Measurements from ENCODE around the gene ALDH8A1. TPM values are rescaled to one million over a fixed set of nuclear protein-coding genes. Genes with fewer than 3 reads are reported as not detected.

The ALDH8A1 gene
- total RNA-seq, 1 donor from 2014 or later = 1.1 TPM

DNA sequence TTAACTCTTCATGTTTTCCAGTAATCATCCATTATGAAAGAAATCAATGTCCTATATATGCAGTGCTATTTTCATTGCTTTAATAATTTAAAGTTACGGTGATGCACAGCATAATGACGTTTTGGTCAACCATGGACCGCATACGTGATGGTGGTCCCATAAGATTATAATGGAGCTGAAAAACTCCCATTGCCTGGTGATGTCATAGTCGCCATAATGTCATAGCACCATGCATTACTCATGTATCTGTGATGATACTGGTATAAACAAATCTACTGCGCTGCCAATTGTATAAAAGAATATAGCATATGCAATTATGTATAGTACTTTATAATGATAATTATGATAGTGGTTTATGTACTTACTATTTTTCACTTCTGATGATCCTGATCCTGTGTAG, 42.3 kb upstream of the ALDH8A1 start:
- DNase-seq (ENCODE audit: low read depth) (no peak), FAIRE-seq (no peak)
- TF ChIP-seq, protein P1, sequence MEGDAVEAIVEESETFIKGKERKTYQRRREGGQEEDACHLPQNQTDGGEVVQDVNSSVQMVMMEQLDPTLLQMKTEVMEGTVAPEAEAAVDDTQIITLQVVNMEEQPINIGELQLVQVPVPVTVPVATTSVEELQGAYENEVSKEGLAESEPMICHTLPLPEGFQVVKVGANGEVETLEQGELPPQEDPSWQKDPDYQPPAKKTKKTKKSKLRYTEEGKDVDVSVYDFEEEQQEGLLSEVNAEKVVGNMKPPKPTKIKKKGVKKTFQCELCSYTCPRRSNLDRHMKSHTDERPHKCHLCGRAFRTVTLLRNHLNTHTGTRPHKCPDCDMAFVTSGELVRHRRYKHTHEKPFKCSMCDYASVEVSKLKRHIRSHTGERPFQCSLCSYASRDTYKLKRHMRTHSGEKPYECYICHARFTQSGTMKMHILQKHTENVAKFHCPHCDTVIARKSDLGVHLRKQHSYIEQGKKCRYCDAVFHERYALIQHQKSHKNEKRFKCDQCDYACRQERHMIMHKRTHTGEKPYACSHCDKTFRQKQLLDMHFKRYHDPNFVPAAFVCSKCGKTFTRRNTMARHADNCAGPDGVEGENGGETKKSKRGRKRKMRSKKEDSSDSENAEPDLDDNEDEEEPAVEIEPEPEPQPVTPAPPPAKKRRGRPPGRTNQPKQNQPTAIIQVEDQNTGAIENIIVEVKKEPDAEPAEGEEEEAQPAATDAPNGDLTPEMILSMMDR (IDR thresholded peaks at IDR 0.05; ENCODE audit: insufficient read depth, low read length, severe bottlenecking) = no peak
- Histone ChIP-seq H3K27me3 (ENCODE audit: control insufficient read depth, insufficient read depth, low read length) (no peaks in the 10 kb centered on the region), H3K36me3 (ENCODE audit: control insufficient read depth, insufficient read depth, low read length) (peaks cover 1% of the 10 kb centered on the region), H3K4me3 (ENCODE audit: low read depth, low read length) (no peak overlapping the region)

DNA sequence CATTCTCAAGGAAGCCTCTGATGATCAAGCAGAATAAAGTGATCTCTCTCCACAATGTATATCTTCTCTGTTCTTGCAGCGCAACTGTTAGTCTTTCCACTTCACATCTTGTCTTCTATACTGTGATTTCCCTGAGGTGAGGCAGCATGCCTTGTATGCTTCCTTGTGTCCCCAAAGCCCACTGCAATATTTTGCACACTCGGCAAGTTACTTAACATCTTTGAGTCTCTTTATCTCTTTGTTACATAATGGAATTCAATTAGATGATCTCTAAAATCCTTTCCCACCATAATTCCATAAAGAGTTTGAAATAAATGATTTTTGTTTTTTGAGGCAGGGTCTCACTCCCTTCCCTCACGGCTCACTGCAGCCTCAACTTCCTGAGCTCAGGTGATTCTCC, 40.4 kb upstream of the ALDH8A1 start:
- no peaks in the 10 kb centered on the region for H3K27me3 ChIP-seq (ENCODE audit: control insufficient read depth, insufficient read depth, low read length)
- H3K4me3 ChIP-seq (ENCODE audit: low read depth, low read length) = no peak overlapping the region
- TF ChIP-seq, protein P1 (IDR thresholded peaks at IDR 0.05; ENCODE audit: insufficient read depth, low read length, severe bottlenecking) = no peak
- H3K36me3 ChIP-seq (ENCODE audit: control insufficient read depth, insufficient read depth, low read length) = peaks cover 1% of the 10 kb centered on the region
- no peak for DNase-seq (ENCODE audit: low read depth)
- peak; percentile 7 for FAIRE-seq

DNA sequence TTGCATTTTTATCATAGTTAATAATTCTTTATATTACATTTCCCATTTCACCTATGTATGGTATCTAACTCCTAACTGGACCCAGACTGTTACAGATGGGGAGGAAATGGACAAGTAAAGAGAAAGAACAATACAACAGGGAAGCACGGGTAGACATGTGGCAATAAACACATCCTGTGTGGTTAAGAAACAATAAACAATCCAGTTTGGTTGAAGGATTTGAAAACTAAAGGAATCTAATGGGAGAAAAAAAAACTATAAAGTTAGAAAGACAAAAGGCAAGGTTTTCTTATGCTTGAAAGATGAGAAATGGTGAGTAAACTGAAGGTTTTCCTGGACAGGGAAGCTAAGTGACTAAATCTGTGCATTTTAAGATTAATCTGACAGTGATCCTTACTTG, 34.9 kb upstream of the ALDH8A1 start:
- Histone ChIP-seq H3K36me3 (ENCODE audit: control insufficient read depth, insufficient read depth, low read length) (peaks cover 1% of the 10 kb centered on the region), H3K4me3 (ENCODE audit: low read depth, low read length) (no peak overlapping the region), H3K27me3 (ENCODE audit: control insufficient read depth, insufficient read depth, low read length) (no peaks in the 10 kb centered on the region)
- FAIRE-seq = no peak
- DNase-seq (ENCODE audit: low read depth) = peak; percentile 24
- TF ChIP-seq, protein P1 (IDR thresholded peaks at IDR 0.05; ENCODE audit: insufficient read depth, low read length, severe bottlenecking) = no peak

DNA sequence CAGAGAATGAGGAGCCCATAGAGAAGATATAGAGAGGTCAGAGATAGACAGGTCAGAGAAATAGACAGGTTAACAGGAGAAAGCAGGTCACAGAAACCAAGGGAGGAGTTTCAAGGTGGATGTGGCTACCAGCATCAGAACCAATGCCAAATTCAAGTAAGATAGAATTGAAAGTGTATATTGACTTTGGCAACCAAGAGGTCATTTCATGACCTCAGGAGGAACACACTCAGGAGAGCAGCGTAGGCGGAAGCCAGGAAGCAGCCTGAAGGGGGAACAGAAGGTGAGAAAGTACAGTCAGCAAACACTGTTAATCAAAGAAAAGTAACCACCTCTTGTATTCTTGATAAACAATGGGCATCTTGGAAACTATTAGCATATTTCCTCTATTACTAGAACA, 33.9 kb upstream of the ALDH8A1 start:
- TF ChIP-seq, protein P1 (IDR thresholded peaks at IDR 0.05; ENCODE audit: insufficient read depth, low read length, severe bottlenecking) = no peak
- peaks cover 1% of the 10 kb centered on the region for H3K36me3 ChIP-seq (ENCODE audit: control insufficient read depth, insufficient read depth, low read length)
- DNase-seq (ENCODE audit: low read depth) (no peak), FAIRE-seq (no peak)
- H3K27me3 ChIP-seq (ENCODE audit: control insufficient read depth, insufficient read depth, low read length) = no peaks in the 10 kb centered on the region
- no peak overlapping the region for H3K4me3 ChIP-seq (ENCODE audit: low read depth, low read length)

DNA sequence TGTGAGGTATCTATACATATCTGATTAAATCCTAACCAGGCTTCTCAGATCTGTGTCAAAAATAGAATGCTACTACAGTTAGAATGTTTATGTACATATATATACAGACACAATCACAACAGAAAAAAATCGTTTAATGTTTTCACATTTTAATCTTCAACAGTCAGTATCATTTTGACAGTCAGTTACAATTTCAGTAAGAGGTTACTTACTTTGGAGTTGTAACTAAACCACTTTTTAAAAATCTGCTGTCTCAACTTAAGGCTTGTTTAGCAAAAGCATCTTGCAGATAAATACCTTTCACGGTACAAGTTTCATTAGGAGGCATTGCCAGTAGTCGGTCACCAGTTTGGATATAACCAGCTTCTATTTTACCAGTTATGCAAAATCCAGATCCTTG, 32.3 kb upstream of the ALDH8A1 start:
- DNase-seq (ENCODE audit: low read depth) (no peak), FAIRE-seq (no peak)
- H3K36me3 ChIP-seq (ENCODE audit: control insufficient read depth, insufficient read depth, low read length) = peaks cover 1% of the 10 kb centered on the region
- H3K27me3 ChIP-seq (ENCODE audit: control insufficient read depth, insufficient read depth, low read length) = no peaks in the 10 kb centered on the region
- no peak overlapping the region for H3K4me3 ChIP-seq (ENCODE audit: low read depth, low read length)
- TF ChIP-seq, protein P1 (IDR thresholded peaks at IDR 0.05; ENCODE audit: insufficient read depth, low read length, severe bottlenecking) = no peak

DNA sequence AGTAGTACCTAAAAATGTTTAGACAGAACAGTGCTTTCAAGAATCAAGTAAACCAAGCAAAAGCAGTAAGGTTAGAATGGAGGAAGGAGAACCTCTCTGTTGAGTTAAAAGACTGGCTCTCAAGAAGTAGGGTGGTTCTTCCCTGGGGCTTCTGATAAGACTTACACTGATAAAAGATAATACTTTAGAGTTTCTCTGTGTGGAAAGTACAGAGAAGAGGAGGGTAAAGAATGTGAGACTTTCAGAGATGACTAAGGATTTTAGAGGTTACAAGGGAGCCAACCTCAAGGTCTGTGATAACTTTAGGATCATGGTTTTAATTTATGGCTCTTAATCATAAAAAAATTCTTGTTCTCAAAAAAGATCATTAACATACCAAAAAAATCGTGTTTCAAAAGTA, 30.9 kb upstream of the ALDH8A1 start:
- peaks cover 1% of the 10 kb centered on the region for H3K36me3 ChIP-seq (ENCODE audit: control insufficient read depth, insufficient read depth, low read length)
- no peak overlapping the region for H3K4me3 ChIP-seq (ENCODE audit: low read depth, low read length)
- no peaks in the 10 kb centered on the region for H3K27me3 ChIP-seq (ENCODE audit: control insufficient read depth, insufficient read depth, low read length)
- DNase-seq (ENCODE audit: low read depth) = no peak
- TF ChIP-seq, protein P1 (IDR thresholded peaks at IDR 0.05; ENCODE audit: insufficient read depth, low read length, severe bottlenecking) = no peak
- FAIRE-seq = no peak
